Glutamatergic neuron (in vitro differentiated cells): ENCODE data around the gene WDR5. TPM values are rescaled to one million over a fixed set of nuclear protein-coding genes. Genes with fewer than 3 reads are reported as not detected.
A peak's percentile ranks its signal among the peaks of the same experiment; 100 is the strongest.

Experiments
- DNase-seq: peaks from one replicate; pipeline ENCODE4 v3.0.0; 2022
- H3K27ac Mint-ChIP-seq: one replicate; pipeline ENCODE4 v1.8.0; 2020; ENCODE audit warnings: mild to moderate bottlenecking, mixed read lengths, inconsistent platforms; ENCODE audit not compliant: unreplicated experiment
- H3K27me3 Mint-ChIP-seq: one replicate; pipeline ENCODE4 v1.8.0; 2020; ENCODE audit warnings: mild to moderate bottlenecking, moderate library complexity, mixed read lengths, inconsistent platforms; ENCODE audit not compliant: unreplicated experiment
- H3K36me3 Mint-ChIP-seq: one replicate; pipeline ENCODE4 v1.8.0; 2020; ENCODE audit warnings: mild to moderate bottlenecking, mixed read lengths, inconsistent platforms; ENCODE audit not compliant: unreplicated experiment
- H3K4me1 Mint-ChIP-seq: one replicate; pipeline ENCODE4 v1.8.0; 2020; ENCODE audit warnings: mild to moderate bottlenecking, low read depth, mixed read lengths, inconsistent platforms; ENCODE audit not compliant: unreplicated experiment
- H3K4me3 Mint-ChIP-seq: one replicate; pipeline ENCODE4 v1.8.0; 2020; ENCODE audit warnings: mild to moderate bottlenecking, mixed read lengths, inconsistent platforms; ENCODE audit not compliant: unreplicated experiment
- H3K9me3 Mint-ChIP-seq: one replicate; pipeline ENCODE4 v1.8.0; 2020; ENCODE audit warnings: mild to moderate bottlenecking, moderate library complexity, mixed read lengths, inconsistent platforms; ENCODE audit not compliant: unreplicated experiment
- CTCF ChIP-seq: fragments of 200-600 bp; sonication (generic); IDR thresholded peaks from one replicate; pipeline ENCODE4 v1.5.0; 2021; ENCODE audit not compliant: partially characterized antibody, unreplicated experiment
- total RNA-seq: library from RNA; stranded (reverse); fragmentation: NEBNext Ultra II Directional; extraction: Animal tissue kit (Norgen Biotek cat#: 25700); gene quantifications from one replicate; pipeline ENCODE4 v1.2.1, GENCODE V29; 2021; ENCODE audit not compliant: unreplicated experiment

The WDR5 gene
- total RNA-seq, 1 donor from 2014 or later = 45.9 TPM

DNA sequence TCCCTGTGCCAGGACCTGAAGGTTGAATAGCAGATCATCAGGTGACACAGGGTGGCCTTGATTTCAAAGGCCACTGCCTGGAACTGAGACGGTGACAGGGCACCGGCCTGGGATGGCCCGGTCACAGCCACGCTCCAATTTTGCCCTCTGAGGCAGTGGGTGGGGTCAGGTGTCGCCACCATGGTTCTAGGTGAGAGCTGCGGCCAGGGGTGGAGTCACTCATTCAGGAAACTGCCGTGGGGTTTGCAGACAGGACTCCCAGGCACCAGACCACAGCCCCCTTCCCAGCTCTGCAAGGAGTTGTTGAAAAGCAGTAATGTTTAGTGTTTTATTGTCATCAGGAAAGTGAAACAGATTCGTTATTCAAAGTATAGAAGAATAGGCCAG lies 45.8 kb downstream of the WDR5 start:
- Mint-ChIP-seq H3K4me3 (no peak overlapping the region), H3K9me3 (peaks cover 16% of the 10 kb centered on the region), H3K27me3 (peaks cover 6% of the 10 kb centered on the region), H3K36me3 (no peaks in the 10 kb centered on the region), H3K27ac (no peak overlapping the region), H3K4me1 (peaks cover 8% of the 10 kb centered on the region)
- DNase-seq = peak; percentile 8
- TF ChIP-seq CTCF = no peak

DNA sequence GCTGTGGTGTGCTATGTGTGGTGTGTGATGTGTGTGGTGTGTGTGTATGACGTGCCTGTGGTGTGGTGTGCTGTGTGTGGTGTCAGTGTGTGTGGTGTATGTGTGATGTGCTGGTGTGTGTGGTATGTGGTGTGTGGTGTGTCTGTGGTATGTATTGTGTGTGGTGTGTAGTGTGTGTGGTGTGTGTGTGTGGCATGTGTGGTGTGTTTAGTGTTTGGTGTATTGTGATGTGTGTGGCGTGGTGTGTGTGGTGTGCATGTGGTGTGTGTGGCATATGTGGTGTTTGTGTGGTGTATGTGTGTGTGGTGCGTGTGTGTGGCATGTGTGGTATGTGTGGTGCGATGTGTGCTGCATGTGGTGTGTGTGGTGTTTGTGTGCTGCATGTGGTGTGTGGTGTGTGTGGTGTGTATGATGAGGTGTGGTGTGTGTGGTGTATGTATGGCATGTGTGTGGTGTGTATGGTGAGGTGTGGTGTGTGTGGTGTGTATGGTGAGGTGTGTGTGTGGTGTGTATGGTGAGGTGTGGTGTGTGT lies 46.7 kb downstream of the WDR5 start:
- Mint-ChIP-seq H3K9me3 (peaks cover 16% of the 10 kb centered on the region), H3K27me3 (peaks cover 5% of the 10 kb centered on the region), H3K27ac (peak overlapping the region; percentile 71), H3K36me3 (no peaks in the 10 kb centered on the region), H3K4me1 (peaks cover 8% of the 10 kb centered on the region), H3K4me3 (peak overlapping the region; percentile 36)
- no peak for DNase-seq
- no peak for TF ChIP-seq CTCF

- TF ChIP-seq CTCF = no peak
- DNase-seq = peak; percentile 12
- H3K27ac Mint-ChIP-seq = no peak overlapping the region
Measured at GRCh38 chr9:134185536-134186011, 49.7 kb downstream of the WDR5 start.

GRCh38 chr9:134186471-134187109 lies 50.7 kb downstream of the WDR5 start:
- no peak for TF ChIP-seq CTCF
- Mint-ChIP-seq H3K36me3 (peaks cover under 1% of the 10 kb centered on the region), H3K9me3 (peaks cover 15% of the 10 kb centered on the region), H3K27me3 (peaks cover 8% of the 10 kb centered on the region), H3K27ac (peak overlapping the region; percentile 75), H3K4me3 (no peak overlapping the region), H3K4me1 (peaks cover 22% of the 10 kb centered on the region)
- peak; percentile 16 for DNase-seq

More at GRCh38 chr9:134185536-134186011, 49.7 kb downstream of the WDR5 start:
- peaks cover 8% of the 10 kb centered on the region for H3K27me3 Mint-ChIP-seq
- H3K4me1 Mint-ChIP-seq = peaks cover 22% of the 10 kb centered on the region
- peaks cover 18% of the 10 kb centered on the region for H3K9me3 Mint-ChIP-seq
- H3K4me3 Mint-ChIP-seq = no peak overlapping the region
- no peaks in the 10 kb centered on the region for H3K36me3 Mint-ChIP-seq

DNA sequence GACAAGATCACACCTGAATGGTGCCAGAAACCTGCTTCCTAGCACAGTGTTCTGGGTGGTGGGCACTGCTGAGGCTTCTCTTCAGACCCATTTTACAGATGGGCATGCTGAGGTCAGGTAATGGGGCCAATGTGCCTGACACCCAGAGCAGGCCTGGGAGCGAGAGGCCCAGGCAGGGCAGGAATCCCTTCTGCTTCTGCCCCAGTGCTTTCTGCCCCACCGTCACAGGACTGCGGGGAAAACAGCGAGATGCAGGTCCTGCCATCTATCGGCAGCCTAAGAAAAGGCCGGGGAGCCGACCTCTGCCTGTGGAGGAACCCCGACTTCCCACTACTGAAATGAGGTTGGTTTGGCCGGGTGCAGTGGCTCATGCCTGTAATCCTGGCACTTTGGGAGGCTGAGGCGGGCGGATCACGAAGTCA lies 51.2 kb downstream of the WDR5 start:
- no peak for TF ChIP-seq CTCF
- peaks cover 5% of the 10 kb centered on the region for H3K36me3 Mint-ChIP-seq
- H3K9me3 Mint-ChIP-seq = peaks cover 16% of the 10 kb centered on the region
- peak; percentile 22 for DNase-seq
- H3K4me1 Mint-ChIP-seq = peaks cover 22% of the 10 kb centered on the region
- no peak overlapping the region for H3K4me3 Mint-ChIP-seq
- H3K27me3 Mint-ChIP-seq = peaks cover 10% of the 10 kb centered on the region
- H3K27ac Mint-ChIP-seq = no peak overlapping the region
